WI38 (cell line): ENCODE data around the gene CSF1R.

Experiments used
- H3K4me3 ChIP-seq: 2 replicates; pipeline ENCODE4 v1.5.1; 2011; ENCODE audit warnings: low read depth, mild to moderate bottlenecking, control low read depth, low read length
- CTCF ChIP-seq: IDR thresholded peaks from 2 replicates; pipeline ENCODE4 v1.5.1; 2012; ENCODE audit warnings: low read depth, mild to moderate bottlenecking, control low read depth, low read length

Gene CSF1R

GRCh38 chr5:150085950-150086715 is at the start of gene CSF1R:
CSF1R (minus strand) TSS chr5:150086554; CDS start chr5:150086427, 127 bp downstream.
- no peak for TF ChIP-seq CTCF
- H3K4me3 ChIP-seq = no peak within 1 kb of the TSS

GRCh38 chr5:150135557-150136304 is 49.4 kb upstream of the CSF1R start:
- H3K4me3 ChIP-seq = no peak overlapping the region
- TF ChIP-seq CTCF = no peak

- TF ChIP-seq CTCF = no peak
- no peak overlapping the region for H3K4me3 ChIP-seq
Measured at GRCh38 chr5:150134198-150134588, 47.8 kb upstream of the CSF1R start.

GRCh38 chr5:150133581-150134197 is 47.3 kb upstream of the CSF1R start:
- TF ChIP-seq CTCF = no peak
- no peak overlapping the region for H3K4me3 ChIP-seq

- no peak for TF ChIP-seq CTCF
- H3K4me3 ChIP-seq = no peak overlapping the region
Measured at GRCh38 chr5:150132740-150133139, 46.4 kb upstream of the CSF1R start.

GRCh38 chr5:150131978-150132694 is 45.8 kb upstream of the CSF1R start:
- H3K4me3 ChIP-seq = no peak overlapping the region
- TF ChIP-seq CTCF = no peak
